HepG2 (cell line): ENCODE measurements around the gene SPI1. TPM values are rescaled to one million over a fixed set of nuclear protein-coding genes. Genes with fewer than 3 reads are reported as not detected.

Source experiments
- ATAC-seq: fragments of 200-7000 bp; cut with Tn5 transposase; 3 replicates; pipeline ENCODE4 v1.9.1; 2020; ENCODE audit warnings: mild to moderate bottlenecking, moderate library complexity
- BruUV-seq: library from RNA; stranded (reverse); fragments of 400-500 nt; replicated peaks from 2 replicates; lab custom pipeline; 2021; lab: Mats Ljungman, UMichigan
- CTCF ChIA-PET: fragments of 300-600 bp; formaldehyde crosslinking; extraction: SDS; loops from one replicate; lab custom pipeline; 2021; ENCODE audit warnings: low total read pairs, inconsistent platforms, low intra/inter-chr PET ratio; lab: Yijun Ruan, JAX
- POLR2A ChIA-PET: fragments of 350-600 bp; sonication (Branson Sonifier 250); formaldehyde crosslinking; loops from one replicate; lab custom pipeline; 2020; ENCODE audit warnings: antibody characterized with exemption, inconsistent platforms; lab: Yijun Ruan, JAX
- DNase-seq: peaks from one replicate; pipeline ENCODE4 v3.0.0-alpha.2; 2015; ENCODE audit warnings: low spot score
- FAIRE-seq: peaks from 3 replicates; lab custom pipeline; 2011; peaks lifted over from hg19 to GRCh38; lab: Jason Lieb, UNC
- H2AFZ ChIP-seq: one replicate; pipeline ENCODE4 v1.6.1; 2011; ENCODE audit warnings: low read length, inconsistent platforms
- H3K27ac ChIP-seq: fragments of 300-600 bp; 3 replicates; pipeline ENCODE4 v1.8.0; 2011; ENCODE audit warnings: mixed run types, mild to moderate bottlenecking, mixed read lengths, low read length, inconsistent platforms; ENCODE audit not compliant: insufficient read depth; ENCODE audit errors: extremely low read length
- H3K27me3 ChIP-seq, 2 experiments: fragments of 200-600 bp in 1 of 2; 2 replicates in 1 of 2; 3 replicates in 1 of 2; pipeline versions ENCODE4 v1.6.0 to v1.8.0; 2011; ENCODE audit warnings: low read length in 2 of 2, mild to moderate bottlenecking in 2 of 2, moderate library complexity in 2 of 2, inconsistent platforms in 1 of 2; ENCODE audit not compliant: insufficient read depth in 2 of 2, control insufficient read depth in 1 of 2
- H3K36me3 ChIP-seq, 2 experiments: fragments of 200-600 bp in 1 of 2; replicated peaks in 1 of 2; 2 replicates in 1 of 2; 3 replicates in 1 of 2; pipeline versions ENCODE4 v1.5.1 to v1.8.0; 2011; ENCODE audit warnings: low read length in 2 of 2, inconsistent platforms in 1 of 2; ENCODE audit not compliant: insufficient read depth in 2 of 2, control insufficient read depth in 1 of 2
- H3K4me1 ChIP-seq: 2 replicates; pipeline ENCODE4 v1.5.1; 2012; ENCODE audit warnings: low read length, inconsistent platforms; ENCODE audit not compliant: insufficient read depth
- H3K4me2 ChIP-seq: 2 replicates; pipeline ENCODE4 v1.6.0; 2011; ENCODE audit warnings: low read depth, low read length, inconsistent platforms
- H3K4me3 ChIP-seq, 3 experiments: fragments of 200-600 bp in 1 of 3; sonication (generic), shearing (Covaris generic) in 1 of 3; replicated peaks in 1 of 3; 2 replicates each; pipeline ENCODE4 v1.5.1; 2011 to 2016; ENCODE audit warnings: low read length in 3 of 3, inconsistent platforms in 2 of 3, low read depth in 2 of 3, mild to moderate bottlenecking in 2 of 3, control low read depth in 1 of 3, mixed read lengths in 1 of 3; ENCODE audit not compliant: insufficient read depth in 1 of 3
- H3K79me2 ChIP-seq: one replicate; pipeline ENCODE4 v1.6.1; 2011; ENCODE audit warnings: low read length, inconsistent platforms; ENCODE audit not compliant: insufficient read depth
- H3K9ac ChIP-seq: 2 replicates; pipeline ENCODE4 v1.6.0; 2011; ENCODE audit warnings: mild to moderate bottlenecking, low read depth, low read length, inconsistent platforms; ENCODE audit not compliant: insufficient read depth
- H3K9me3 ChIP-seq: 2 replicates; pipeline ENCODE4 v1.5.1; 2012; ENCODE audit warnings: mild to moderate bottlenecking, low read length
- H4K20me1 ChIP-seq: 2 replicates; pipeline ENCODE4 v1.6.0; 2011; ENCODE audit warnings: inconsistent platforms, mild to moderate bottlenecking, low read length, moderate library complexity; ENCODE audit not compliant: insufficient read depth
- GABPB1 ChIP-seq: IDR thresholded peaks from 2 replicates; pipeline ENCODE4 v1.6.1; 2016; ENCODE audit warnings: mild to moderate bottlenecking, missing genetic modification reagents, moderate library complexity, missing compliant biosample characterization
- KMT2A ChIP-seq: sonication (generic); formaldehyde crosslinking; IDR thresholded peaks from 2 replicates; pipeline ENCODE4 v1.4.0; 2020; ENCODE audit warnings: missing genetic modification reagents
- NR2C2 ChIP-seq: sonication (generic); formaldehyde crosslinking; IDR thresholded peaks from 2 replicates; pipeline ENCODE4 v1.4.0; 2020; ENCODE audit warnings: missing genetic modification reagents, mild to moderate bottlenecking, moderate library complexity, borderline replicate concordance
- RNF2 ChIP-seq: fragments of 450-650 bp; conservative IDR thresholded peaks from 2 replicates; pipeline ENCODE4 v1.6.1; 2016; ENCODE audit warnings: low read depth
- SP2 ChIP-seq: sonication (generic); formaldehyde crosslinking; IDR thresholded peaks from 2 replicates; pipeline ENCODE4 v1.5.1; 2020; ENCODE audit warnings: mild to moderate bottlenecking, missing genetic modification reagents
- SRF ChIP-seq: IDR thresholded peaks from 2 replicates; pipeline ENCODE4 v1.6.1; 2011; ENCODE audit warnings: mild to moderate bottlenecking, low read depth, low read length, moderate library complexity
- TBP ChIP-seq: sonication (generic); formaldehyde crosslinking; IDR thresholded peaks from 2 replicates; pipeline ENCODE4 v1.5.0; 2020; ENCODE audit warnings: missing genetic modification reagents
- TCF7L2 ChIP-seq: IDR thresholded peaks from 2 replicates; pipeline ENCODE4 v1.6.1; 2011; ENCODE audit warnings: mild to moderate bottlenecking, low read depth, low read length, moderate library complexity
- ZNF367 ChIP-seq: sonication (generic); formaldehyde crosslinking; IDR thresholded peaks from 2 replicates; pipeline ENCODE4 v1.4.0; 2020; ENCODE audit warnings: missing genetic modification reagents, borderline replicate concordance
- ZNF749 ChIP-seq: sonication (generic); formaldehyde crosslinking; IDR thresholded peaks from 2 replicates; pipeline ENCODE4 v1.8.0; 2022; ENCODE audit warnings: mild to moderate bottlenecking, missing genetic modification reagents, moderate library complexity, borderline replicate concordance
- WGBS: methylation state at CpG from one replicate; pipeline ENCODE4 v1.1.6; 2017; ENCODE audit warnings: low lambda C conversion rate; 5-methylcytosine and 5-hydroxymethylcytosine counted together
- in situ Hi-C: cut with HindIII; loops from 2 replicates; pipeline ENCODE4 v1.10.0; 2017; ENCODE audit warnings: low pct_unique_long_range_greater_than_20kb; ENCODE audit not compliant: extremely low pct_ligation_motif_present
- intact Hi-C: fragments of 100-400 bp; cut with micrococcal nuclease; formaldehyde crosslinking; loops from one replicate; pipeline ENCODE4 v1.10.0; 2022; ENCODE audit not compliant: unreplicated experiment
- polyA plus RNA-seq, 8 experiments: library from polyadenylated mRNA; depleted of rRNA in 3 of 8; stranded (reverse) in 7 of 8; unstranded in 1 of 8; fragments of >200 nt; fragmentation: Illumina TruSeq in 4 of 8; extraction: Trizol in 4 of 8; gene quantifications; 2 replicates each; pipeline versions ENCODE4 v1.2.1 to v1.2.3, GENCODE V29; 2011 to 2016; ENCODE audit warnings: low read depth in 4 of 8, missing spikeins in 1 of 8, mixed read lengths in 1 of 8; ENCODE audit not compliant: insufficient read depth in 1 of 8
- total RNA-seq, 5 experiments: library from RNA; depleted of rRNA; stranded (reverse); fragments of >200 nt; fragmentation: Illumina TruSeq; extraction: Trizol; gene quantifications; 2 replicates each; pipeline ENCODE4 v1.2.3, GENCODE V29; 2016; ENCODE audit warnings: low read depth in 1 of 5
- TF ChIP-seq, protein P1 (sequence below): sonication (generic); formaldehyde crosslinking; IDR thresholded peaks from 2 replicates; pipeline ENCODE4 v1.9.0; 2021; ENCODE audit warnings: missing genetic modification reagents, borderline replicate concordance
- TF ChIP-seq, protein P2 (sequence below): sonication (generic); formaldehyde crosslinking; IDR thresholded peaks from 2 replicates; pipeline ENCODE4 v1.8.0; 2022; ENCODE audit warnings: mild to moderate bottlenecking, missing genetic modification reagents
- TF ChIP-seq, protein P3 (sequence below): sonication (generic); formaldehyde crosslinking; IDR thresholded peaks from 2 replicates; pipeline ENCODE4 v1.4.0; 2020; ENCODE audit warnings: mild to moderate bottlenecking, low read depth, missing genetic modification reagents
- TF ChIP-seq, protein P4 (sequence below): sonication (generic); formaldehyde crosslinking; conservative IDR thresholded peaks from 2 replicates; pipeline ENCODE4 v1.4.0; 2020; ENCODE audit warnings: missing genetic modification reagents
- TF ChIP-seq, protein P5 (sequence below): sonication (generic); formaldehyde crosslinking; IDR thresholded peaks from 2 replicates; pipeline ENCODE4 v1.4.0; 2020; ENCODE audit warnings: missing genetic modification reagents

Gene SPI1
- total and polyA plus RNA-seq, 2 of the 13 experiments (the other 11 are each of a cell fraction or from before 2014, with no cell fraction given), result not detected

DNA sequence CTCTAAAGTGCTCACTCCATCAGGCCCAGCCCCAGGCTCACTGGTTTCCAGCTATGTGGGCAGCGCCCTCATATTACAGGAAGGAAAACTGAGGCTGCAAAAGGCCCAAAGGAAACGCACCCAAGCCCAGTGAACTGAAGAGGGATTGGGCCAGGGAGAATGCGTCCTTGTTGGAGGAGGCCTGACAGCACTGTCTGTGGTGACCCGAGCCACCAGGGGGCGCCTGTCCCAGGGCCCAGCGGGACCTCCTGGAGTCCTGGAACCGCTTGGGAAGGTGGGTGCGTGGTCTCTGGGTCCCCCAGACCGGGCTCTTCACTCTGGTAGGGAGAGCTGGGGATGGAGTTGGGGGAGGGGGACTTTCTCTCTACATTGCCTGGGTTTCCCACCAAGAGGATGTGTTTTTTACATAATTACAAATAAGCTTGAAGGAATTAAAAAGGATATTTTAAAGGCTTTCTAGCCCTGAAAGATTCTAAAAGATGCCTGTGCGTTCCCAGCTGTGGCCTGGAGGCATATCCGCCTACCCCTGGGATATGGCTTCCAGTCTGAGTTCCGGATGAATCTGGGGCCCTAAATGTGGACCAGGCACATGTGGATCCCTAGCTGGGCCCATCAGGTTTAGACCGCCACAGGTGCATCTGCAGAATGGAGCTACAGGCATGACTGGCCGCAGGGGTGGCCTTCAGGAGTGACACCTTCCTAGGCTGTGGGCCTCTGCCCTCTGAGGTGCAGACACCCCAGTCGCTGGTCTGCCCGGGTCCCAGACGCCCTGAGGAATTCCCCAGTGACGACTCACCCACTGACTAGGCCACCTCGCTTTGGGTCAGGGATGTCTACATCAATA is 4.2 kb downstream of the SPI1 start:
- no TSS peak for BruUV-seq
- H3K4me3 ChIP-seq, result no peak overlapping the region
- no peak overlapping the region for H3K9ac ChIP-seq
- TF ChIP-seq RNF2 (no peak), GABPB1 (CRISPR knock-in tag) (peak; percentile 42), KMT2A (no peak), ZNF749 (CRISPR knock-in tag) (no peak), NR2C2 (CRISPR knock-in tag) (no peak), TCF7L2 (no peak), TBP (CRISPR knock-in tag) (no peak), ZNF367 (no peak), SP2 (CRISPR knock-in tag) (no peak), SRF (no peak)
- TF ChIP-seq, protein P1, sequence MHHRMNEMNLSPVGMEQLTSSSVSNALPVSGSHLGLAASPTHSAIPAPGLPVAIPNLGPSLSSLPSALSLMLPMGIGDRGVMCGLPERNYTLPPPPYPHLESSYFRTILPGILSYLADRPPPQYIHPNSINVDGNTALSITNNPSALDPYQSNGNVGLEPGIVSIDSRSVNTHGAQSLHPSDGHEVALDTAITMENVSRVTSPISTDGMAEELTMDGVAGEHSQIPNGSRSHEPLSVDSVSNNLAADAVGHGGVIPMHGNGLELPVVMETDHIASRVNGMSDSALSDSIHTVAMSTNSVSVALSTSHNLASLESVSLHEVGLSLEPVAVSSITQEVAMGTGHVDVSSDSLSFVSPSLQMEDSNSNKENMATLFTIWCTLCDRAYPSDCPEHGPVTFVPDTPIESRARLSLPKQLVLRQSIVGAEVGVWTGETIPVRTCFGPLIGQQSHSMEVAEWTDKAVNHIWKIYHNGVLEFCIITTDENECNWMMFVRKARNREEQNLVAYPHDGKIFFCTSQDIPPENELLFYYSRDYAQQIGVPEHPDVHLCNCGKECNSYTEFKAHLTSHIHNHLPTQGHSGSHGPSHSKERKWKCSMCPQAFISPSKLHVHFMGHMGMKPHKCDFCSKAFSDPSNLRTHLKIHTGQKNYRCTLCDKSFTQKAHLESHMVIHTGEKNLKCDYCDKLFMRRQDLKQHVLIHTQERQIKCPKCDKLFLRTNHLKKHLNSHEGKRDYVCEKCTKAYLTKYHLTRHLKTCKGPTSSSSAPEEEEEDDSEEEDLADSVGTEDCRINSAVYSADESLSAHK, result no peak
- TF ChIP-seq, protein P2, sequence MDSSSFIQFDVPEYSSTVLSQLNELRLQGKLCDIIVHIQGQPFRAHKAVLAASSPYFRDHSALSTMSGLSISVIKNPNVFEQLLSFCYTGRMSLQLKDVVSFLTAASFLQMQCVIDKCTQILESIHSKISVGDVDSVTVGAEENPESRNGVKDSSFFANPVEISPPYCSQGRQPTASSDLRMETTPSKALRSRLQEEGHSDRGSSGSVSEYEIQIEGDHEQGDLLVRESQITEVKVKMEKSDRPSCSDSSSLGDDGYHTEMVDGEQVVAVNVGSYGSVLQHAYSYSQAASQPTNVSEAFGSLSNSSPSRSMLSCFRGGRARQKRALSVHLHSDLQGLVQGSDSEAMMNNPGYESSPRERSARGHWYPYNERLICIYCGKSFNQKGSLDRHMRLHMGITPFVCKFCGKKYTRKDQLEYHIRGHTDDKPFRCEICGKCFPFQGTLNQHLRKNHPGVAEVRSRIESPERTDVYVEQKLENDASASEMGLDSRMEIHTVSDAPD (CRISPR knock-in tag), result no peak
- TF ChIP-seq, protein P3, sequence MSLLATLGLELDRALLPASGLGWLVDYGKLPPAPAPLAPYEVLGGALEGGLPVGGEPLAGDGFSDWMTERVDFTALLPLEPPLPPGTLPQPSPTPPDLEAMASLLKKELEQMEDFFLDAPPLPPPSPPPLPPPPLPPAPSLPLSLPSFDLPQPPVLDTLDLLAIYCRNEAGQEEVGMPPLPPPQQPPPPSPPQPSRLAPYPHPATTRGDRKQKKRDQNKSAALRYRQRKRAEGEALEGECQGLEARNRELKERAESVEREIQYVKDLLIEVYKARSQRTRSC (CRISPR knock-in tag), result no peak
- TF ChIP-seq, protein P4, sequence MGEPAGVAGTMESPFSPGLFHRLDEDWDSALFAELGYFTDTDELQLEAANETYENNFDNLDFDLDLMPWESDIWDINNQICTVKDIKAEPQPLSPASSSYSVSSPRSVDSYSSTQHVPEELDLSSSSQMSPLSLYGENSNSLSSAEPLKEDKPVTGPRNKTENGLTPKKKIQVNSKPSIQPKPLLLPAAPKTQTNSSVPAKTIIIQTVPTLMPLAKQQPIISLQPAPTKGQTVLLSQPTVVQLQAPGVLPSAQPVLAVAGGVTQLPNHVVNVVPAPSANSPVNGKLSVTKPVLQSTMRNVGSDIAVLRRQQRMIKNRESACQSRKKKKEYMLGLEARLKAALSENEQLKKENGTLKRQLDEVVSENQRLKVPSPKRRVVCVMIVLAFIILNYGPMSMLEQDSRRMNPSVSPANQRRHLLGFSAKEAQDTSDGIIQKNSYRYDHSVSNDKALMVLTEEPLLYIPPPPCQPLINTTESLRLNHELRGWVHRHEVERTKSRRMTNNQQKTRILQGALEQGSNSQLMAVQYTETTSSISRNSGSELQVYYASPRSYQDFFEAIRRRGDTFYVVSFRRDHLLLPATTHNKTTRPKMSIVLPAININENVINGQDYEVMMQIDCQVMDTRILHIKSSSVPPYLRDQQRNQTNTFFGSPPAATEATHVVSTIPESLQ (CRISPR knock-in tag), result no peak
- TF ChIP-seq, protein P5, sequence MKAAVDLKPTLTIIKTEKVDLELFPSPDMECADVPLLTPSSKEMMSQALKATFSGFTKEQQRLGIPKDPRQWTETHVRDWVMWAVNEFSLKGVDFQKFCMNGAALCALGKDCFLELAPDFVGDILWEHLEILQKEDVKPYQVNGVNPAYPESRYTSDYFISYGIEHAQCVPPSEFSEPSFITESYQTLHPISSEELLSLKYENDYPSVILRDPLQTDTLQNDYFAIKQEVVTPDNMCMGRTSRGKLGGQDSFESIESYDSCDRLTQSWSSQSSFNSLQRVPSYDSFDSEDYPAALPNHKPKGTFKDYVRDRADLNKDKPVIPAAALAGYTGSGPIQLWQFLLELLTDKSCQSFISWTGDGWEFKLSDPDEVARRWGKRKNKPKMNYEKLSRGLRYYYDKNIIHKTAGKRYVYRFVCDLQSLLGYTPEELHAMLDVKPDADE (CRISPR knock-in tag), result no peak

More for the DNA sequence above, 4.2 kb downstream of the SPI1 start:
- no peaks in the 10 kb centered on the region for H3K79me2 ChIP-seq
- intact Hi-C loops, result loop anchor here (1.0 to 5.0 kb wide), 3 partner anchors 34 to 478 kb away; partner anchors contain the start of gene SLC39A13
- no peaks in the 10 kb centered on the region for H4K20me1 ChIP-seq
- no peak overlapping the region for H3K27ac ChIP-seq
- WGBS, result 3% methylated on average over 6 of the region's 19 CpGs
- DNase-seq (peak; percentile 60), FAIRE-seq (peak; percentile 83), ATAC-seq (peak; percentile 93)
- peak overlapping the region; percentile 21; the same call in 1 of the 2 replicates for H3K4me2 ChIP-seq
- H3K9me3 ChIP-seq, result no peaks in the 10 kb centered on the region
- ChIA-PET CTCF (interaction anchor here (1.1 to 3.0 kb wide), 3 partner anchors 24 to 80 kb away, joined by 3 to 35 read pairs (median 9); partner anchors contain the start of gene SLC39A13), POLR2A (interaction anchor here (1.2 kb wide), 1 partner anchor 19 kb away, joined by 3 read pairs; no protein-coding TSS in a partner anchor)
- peaks cover 12% of the 10 kb centered on the region; the same call in 1 of the 2 replicates for H3K4me1 ChIP-seq
- H3K27me3 ChIP-seq, result peaks cover 2% of the 10 kb centered on the region in 2 experiments; a peak in 1 of 5 replicates
- in situ Hi-C loops, result loop anchor here (5.0 to 10.0 kb wide), 2 partner anchors 33 to 81 kb away; partner anchors contain the start of gene SLC39A13
- H2AFZ ChIP-seq, result no peak overlapping the region
- no peaks in the 10 kb centered on the region for H3K36me3 ChIP-seq
